CD4-positive, CD25-positive, alpha-beta regulatory T cell (primary cell): ENCODE data around the gene YY2. TPM values are rescaled to one million over a fixed set of nuclear protein-coding genes. Genes with fewer than 3 reads are reported as not detected.

Experiments
- ATAC-seq, 2 donors: fragments of 150-1000 bp; cut with Tn5 transposase; one replicate each; pipeline ENCODE4 v1.10.0; 2021; ENCODE audit warnings: low read depth in 2 of 2, moderate number of reproducible peaks in 2 of 2, moderate library complexity in 1 of 2
- DNase-seq, 3 donors: peaks; one replicate each; pipeline versions ENCODE4 v3.0.0 to v3.0.0-alpha.2; 2012 to 2022; ENCODE audit warnings: mixed read lengths in 1 of 3
- H3K27ac ChIP-seq: one replicate; pipeline ENCODE4 v1.7.0; 2013; ENCODE audit warnings: mild to moderate bottlenecking, low read length; ENCODE audit not compliant: insufficient read depth, poor library complexity, severe bottlenecking
- H3K27me3 ChIP-seq: one replicate; pipeline ENCODE4 v1.7.0; 2013; ENCODE audit warnings: low read length; ENCODE audit not compliant: control insufficient read depth, insufficient read depth
- H3K36me3 ChIP-seq: one replicate; pipeline ENCODE4 v1.7.0; 2013; ENCODE audit warnings: mild to moderate bottlenecking, low read length, moderate library complexity; ENCODE audit not compliant: control insufficient read depth, insufficient read depth
- H3K4me1 ChIP-seq: 2 replicates; pipeline ENCODE4 v1.7.0; 2013; ENCODE audit warnings: mild to moderate bottlenecking, low read length; ENCODE audit not compliant: insufficient read depth, control insufficient read depth, poor library complexity, severe bottlenecking
- H3K4me3 ChIP-seq: one replicate; pipeline ENCODE4 v1.7.0; 2013; ENCODE audit warnings: low read depth, mild to moderate bottlenecking, low read length, moderate library complexity
- H3K9me3 ChIP-seq, 2 experiments: 1 replicate in 1 of 2; 2 replicates in 1 of 2; pipeline ENCODE4 v1.7.0; 2013; ENCODE audit warnings: low read length in 2 of 2, mild to moderate bottlenecking in 1 of 2, moderate library complexity in 1 of 2; ENCODE audit not compliant: control insufficient read depth in 2 of 2
- H3K27ac Mint-ChIP-seq, 3 donors: one replicate each; pipeline ENCODE4 v1.8.0; 2020 to 2022; ENCODE audit warnings: mild to moderate bottlenecking in 3 of 3, mixed read lengths in 3 of 3, moderate library complexity in 2 of 3
- H3K27me3 Mint-ChIP-seq: one replicate; pipeline ENCODE4 v1.8.0; 2022; ENCODE audit warnings: mild to moderate bottlenecking, mixed read lengths
- H3K36me3 Mint-ChIP-seq: one replicate; pipeline ENCODE4 v1.8.0; 2020; ENCODE audit warnings: mixed read lengths
- H3K4me1 Mint-ChIP-seq, 4 donors: one replicate each; pipeline ENCODE4 v1.8.0; 2020 to 2022; ENCODE audit warnings: mixed read lengths in 4 of 4, mild to moderate bottlenecking in 1 of 4
- H3K4me3 Mint-ChIP-seq, 4 donors: one replicate each; pipeline ENCODE4 v1.8.0; 2020 to 2022; ENCODE audit warnings: mild to moderate bottlenecking in 4 of 4, mixed read lengths in 4 of 4, moderate library complexity in 3 of 4
- H3K9me3 Mint-ChIP-seq, 7 donors: one replicate each; pipeline ENCODE4 v1.8.0; 2020 to 2022; ENCODE audit warnings: mixed read lengths in 7 of 7, mild to moderate bottlenecking in 3 of 7, moderate library complexity in 2 of 7
- polyA plus RNA-seq, 4 donors: library from polyadenylated mRNA; unstranded; fragments of 300-500 nt; fragmentation: Illumina TruSeq; gene quantifications; one replicate each; pipeline ENCODE4 v1.2.3, GENCODE V29; 2021
- total RNA-seq: library from RNA; stranded (reverse); gene quantifications from one replicate; pipeline ENCODE4 v1.2.3, GENCODE V29; 2022

Gene YY2
- total and polyA plus RNA-seq, 5 donors from 2014 or later = 0.49 to 0.81 (median 0.61) TPM

- Mint-ChIP-seq H3K4me1 (no peaks in the 10 kb centered on the region), H3K9me3 (peaks cover 0 to 2% (median 0%) of the 10 kb centered on the region in 7 donors), H3K27ac (no peak overlapping the region), H3K27me3 (no peaks in the 10 kb centered on the region), H3K36me3 (no peaks in the 10 kb centered on the region), H3K4me3 (no peak overlapping the region)
- DNase-seq (no peak), ATAC-seq (no peak)
- no peak overlapping the region for H3K27ac ChIP-seq
- H3K4me3 ChIP-seq = no peak overlapping the region
- H3K4me1 ChIP-seq = no peaks in the 10 kb centered on the region
- no peaks in the 10 kb centered on the region for H3K27me3 ChIP-seq
- no peaks in the 10 kb centered on the region for H3K36me3 ChIP-seq
- H3K9me3 ChIP-seq = no peaks in the 10 kb centered on the region
Observed at GRCh38 chrX:21875013-21875412, 19.2 kb downstream of the YY2 start.

GRCh38 chrX:21881881-21882574 lies 26.2 kb downstream of the YY2 start:
- ATAC-seq (no peak), DNase-seq (no peak)
- Mint-ChIP-seq H3K27ac (peak overlapping the region in 2 of 3 donors; percentile 73 to 76), H3K36me3 (peaks cover 5% of the 10 kb centered on the region), H3K9me3 (peaks cover 0 to 2% (median 0%) of the 10 kb centered on the region in 7 donors), H3K27me3 (no peaks in the 10 kb centered on the region), H3K4me3 (no peak overlapping the region), H3K4me1 (peaks cover 4 to 10% (median 7%) of the 10 kb centered on the region in 4 donors)
- Histone ChIP-seq H3K9me3 (no peaks in the 10 kb centered on the region), H3K4me1 (no peaks in the 10 kb centered on the region), H3K36me3 (peaks cover 6% of the 10 kb centered on the region), H3K27me3 (no peaks in the 10 kb centered on the region), H3K4me3 (no peak overlapping the region), H3K27ac (no peak overlapping the region)

- peaks cover 6% of the 10 kb centered on the region for H3K36me3 ChIP-seq
- Mint-ChIP-seq H3K4me3 (peak overlapping the region in 1 of 4 donors; percentile 7), H3K27ac (peak overlapping the region; percentile 26 to 76 (median 73)), H3K36me3 (peaks cover 5% of the 10 kb centered on the region), H3K27me3 (no peaks in the 10 kb centered on the region), H3K4me1 (peaks cover 4 to 10% (median 7%) of the 10 kb centered on the region in 4 donors), H3K9me3 (peaks cover 0 to 2% (median 0%) of the 10 kb centered on the region in 7 donors)
- H3K4me3 ChIP-seq = no peak overlapping the region
- no peaks in the 10 kb centered on the region for H3K9me3 ChIP-seq
- DNase-seq (peak in 2 of 3 donors; percentile 3 to 42), ATAC-seq (peak; percentile 43 to 48)
- no peaks in the 10 kb centered on the region for H3K4me1 ChIP-seq
- H3K27ac ChIP-seq = peak overlapping the region; percentile 14
- no peaks in the 10 kb centered on the region for H3K27me3 ChIP-seq
Observed at GRCh38 chrX:21883258-21883657, 27.5 kb downstream of the YY2 start.

GRCh38 chrX:21885568-21885967 lies 29.8 kb downstream of the YY2 start:
- Mint-ChIP-seq H3K27ac (no peak overlapping the region), H3K4me1 (peaks cover 4 to 10% (median 7%) of the 10 kb centered on the region in 4 donors), H3K4me3 (no peak overlapping the region), H3K36me3 (peaks cover 5% of the 10 kb centered on the region), H3K9me3 (no peaks in the 10 kb centered on the region), H3K27me3 (no peaks in the 10 kb centered on the region)
- H3K4me1 ChIP-seq = no peaks in the 10 kb centered on the region
- H3K27me3 ChIP-seq = no peaks in the 10 kb centered on the region
- no peaks in the 10 kb centered on the region for H3K9me3 ChIP-seq
- no peak overlapping the region for H3K4me3 ChIP-seq
- H3K27ac ChIP-seq = no peak overlapping the region
- ATAC-seq = no peak
- peaks cover 5% of the 10 kb centered on the region for H3K36me3 ChIP-seq
- DNase-seq = no peak

- H3K27ac ChIP-seq = no peak overlapping the region
- H3K27me3 ChIP-seq = no peaks in the 10 kb centered on the region
- no peaks in the 10 kb centered on the region for H3K36me3 Mint-ChIP-seq
- H3K27me3 Mint-ChIP-seq = no peaks in the 10 kb centered on the region
- no peaks in the 10 kb centered on the region for H3K4me1 Mint-ChIP-seq
- no peak overlapping the region for H3K4me3 ChIP-seq
- H3K36me3 ChIP-seq = no peaks in the 10 kb centered on the region
- no peak overlapping the region for H3K27ac Mint-ChIP-seq
- no peak for DNase-seq
- no peak overlapping the region for H3K4me3 Mint-ChIP-seq
- no peaks in the 10 kb centered on the region for H3K4me1 ChIP-seq
- no peak for ATAC-seq
- no peaks in the 10 kb centered on the region for H3K9me3 ChIP-seq
- H3K9me3 Mint-ChIP-seq = no peaks in the 10 kb centered on the region
Observed at GRCh38 chrX:21905313-21905712, 49.5 kb downstream of the YY2 start.

GRCh38 chrX:21905953-21906352 lies 50.2 kb downstream of the YY2 start:
- DNase-seq = no peak
- H3K9me3 Mint-ChIP-seq = no peaks in the 10 kb centered on the region
- Histone ChIP-seq H3K36me3 (no peaks in the 10 kb centered on the region), H3K27ac (no peak overlapping the region), H3K27me3 (no peaks in the 10 kb centered on the region), H3K4me1 (no peaks in the 10 kb centered on the region), H3K9me3 (no peaks in the 10 kb centered on the region), H3K4me3 (no peak overlapping the region)
- H3K27me3 Mint-ChIP-seq = no peaks in the 10 kb centered on the region
- H3K4me1 Mint-ChIP-seq = no peaks in the 10 kb centered on the region
- no peak overlapping the region for H3K27ac Mint-ChIP-seq
- H3K4me3 Mint-ChIP-seq = no peak overlapping the region
- no peaks in the 10 kb centered on the region for H3K36me3 Mint-ChIP-seq
- no peak for ATAC-seq

GRCh38 chrX:21907260-21907659 lies 51.5 kb downstream of the YY2 start:
- Mint-ChIP-seq H3K27me3 (no peaks in the 10 kb centered on the region), H3K4me3 (no peak overlapping the region), H3K9me3 (no peaks in the 10 kb centered on the region), H3K36me3 (no peaks in the 10 kb centered on the region), H3K27ac (no peak overlapping the region), H3K4me1 (peaks cover 0 to 1% (median 0%) of the 10 kb centered on the region in 4 donors)
- Histone ChIP-seq H3K27ac (no peak overlapping the region), H3K27me3 (no peaks in the 10 kb centered on the region), H3K9me3 (no peaks in the 10 kb centered on the region), H3K36me3 (no peaks in the 10 kb centered on the region), H3K4me1 (no peaks in the 10 kb centered on the region), H3K4me3 (no peak overlapping the region)
- no peak for ATAC-seq
- DNase-seq = no peak
